Common myeloid progenitor, CD34-positive (primary cell): Measurements from ENCODE around the gene INSYN2B.

Source experiments
- CTCF ChIA-PET: fragments of 350-600 bp; sonication (Branson Sonifier 250); formaldehyde crosslinking; loops from one replicate; lab custom pipeline; 2021; ENCODE audit warnings: antibody characterized with exemption; lab: Charles Lee
- POLR2A ChIA-PET: fragments of 350-600 bp; sonication (Branson Sonifier 250); formaldehyde crosslinking; loops from one replicate; lab custom pipeline; 2021; ENCODE audit warnings: antibody characterized with exemption; lab: Charles Lee
- DNase-seq, 3 donors: peaks; one replicate each; pipeline versions ENCODE4 v3.0.0 to v3.0.0-alpha.2; 2013
- H3K27ac ChIP-seq, 2 experiments: 1 replicate in 1 of 2; 2 replicates in 1 of 2; pipeline ENCODE4 v1.7.0; 2013; ENCODE audit warnings: inconsistent platforms in 2 of 2, low read length in 2 of 2, mild to moderate bottlenecking in 2 of 2, low read depth in 1 of 2, moderate library complexity in 1 of 2; ENCODE audit not compliant: severe bottlenecking in 2 of 2, insufficient read depth in 1 of 2, poor library complexity in 1 of 2
- H3K27me3 ChIP-seq, 5 experiments: replicated peaks in 2 of 5; 1 replicate in 3 of 5; 2 replicates in 2 of 5; pipeline versions ENCODE4 v1.6.1 to v1.7.0; 2013; ENCODE audit warnings: low read length in 4 of 5, mild to moderate bottlenecking in 2 of 5, moderate library complexity in 2 of 5, inconsistent platforms in 1 of 5; ENCODE audit not compliant: insufficient read depth in 5 of 5, control insufficient read depth in 4 of 5
- H3K36me3 ChIP-seq, 4 experiments: 1 replicate in 2 of 4; 2 replicates in 2 of 4; pipeline versions ENCODE4 v1.6.1 to v1.7.0; 2013; ENCODE audit warnings: low read length in 3 of 4, control low read depth in 1 of 4, mild to moderate bottlenecking in 1 of 4; ENCODE audit not compliant: control insufficient read depth in 4 of 4, insufficient read depth in 4 of 4
- H3K4me1 ChIP-seq, 4 experiments: 1 replicate in 3 of 4; 2 replicates in 1 of 4; pipeline versions ENCODE4 v1.6.1 to v1.7.1; 2013; ENCODE audit warnings: low read length in 3 of 4, mild to moderate bottlenecking in 3 of 4, control low read depth in 1 of 4, inconsistent platforms in 1 of 4, moderate library complexity in 1 of 4; ENCODE audit not compliant: control insufficient read depth in 4 of 4, insufficient read depth in 4 of 4; ENCODE audit errors: control extremely low read depth in 1 of 4
- H3K4me3 ChIP-seq, 7 experiments: 1 replicate in 4 of 7; 2 replicates in 3 of 7; pipeline versions ENCODE4 v1.5.1 to v1.7.0; 2013; ENCODE audit warnings: mild to moderate bottlenecking in 7 of 7, low read length in 6 of 7, moderate library complexity in 6 of 7, inconsistent platforms in 2 of 7, low read depth in 2 of 7, control low read depth in 1 of 7; ENCODE audit not compliant: insufficient read depth in 4 of 7, control insufficient read depth in 1 of 7; ENCODE audit errors: extremely low read depth in 1 of 7
- H3K9me3 ChIP-seq, 5 experiments: 1 replicate in 4 of 5; 2 replicates in 1 of 5; pipeline versions ENCODE4 v1.6.1 to v1.7.1; 2013; ENCODE audit warnings: low read length in 4 of 5, mild to moderate bottlenecking in 2 of 5, inconsistent platforms in 1 of 5, low read depth in 1 of 5, moderate library complexity in 1 of 5; ENCODE audit not compliant: control insufficient read depth in 4 of 5, insufficient read depth in 2 of 5; ENCODE audit errors: control extremely low read depth in 1 of 5
- WGBS: methylation state at CpG from one replicate; pipeline ENCODE4 v1.1.5; 2013; ENCODE audit not compliant: insufficient coverage; 5-methylcytosine and 5-hydroxymethylcytosine counted together

The INSYN2B gene

DNA sequence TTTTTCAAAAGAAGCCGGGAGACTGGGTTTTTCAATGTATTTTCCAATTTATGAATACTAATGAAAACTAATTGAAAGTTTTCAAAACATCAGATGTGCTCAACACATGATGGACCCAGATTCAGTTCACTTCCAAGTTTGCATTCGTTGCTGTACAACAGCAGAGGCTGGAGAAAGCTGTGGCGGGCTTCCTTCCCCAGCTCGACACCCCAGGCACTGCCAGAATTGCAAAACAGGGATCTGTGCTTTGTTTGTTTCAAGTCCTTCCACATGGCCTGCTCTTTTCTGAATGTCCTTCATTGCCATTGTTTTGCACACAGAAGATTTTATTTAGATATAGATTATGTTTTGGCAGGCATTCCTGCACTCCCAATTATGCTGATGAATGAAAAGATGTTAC lies 30.3 kb upstream of the INSYN2B start:
- Histone ChIP-seq H3K36me3 (peaks cover 15 to 62% (median 35%) of the 10 kb centered on the region in 4 experiments), H3K27ac (no peak overlapping the region), H3K9me3 (peaks cover 0 to 2% (median 0%) of the 10 kb centered on the region in 5 experiments), H3K4me1 (no peaks in the 10 kb centered on the region), H3K4me3 (no peak overlapping the region), H3K27me3 (no peaks in the 10 kb centered on the region)
- no peak for DNase-seq
- WGBS = 91% methylated on average over 4 of the region's 4 CpGs
- ChIA-PET CTCF (no interaction called here), POLR2A (no interaction called here)

GRCh38 chr5:170008376-170008775 lies 28.1 kb upstream of the INSYN2B start:
- Histone ChIP-seq H3K4me1 (no peaks in the 10 kb centered on the region), H3K4me3 (no peak overlapping the region), H3K36me3 (peaks cover 12 to 64% (median 40%) of the 10 kb centered on the region in 4 experiments), H3K27ac (no peak overlapping the region), H3K9me3 (peaks cover 0 to 5% (median 0%) of the 10 kb centered on the region in 5 experiments), H3K27me3 (no peaks in the 10 kb centered on the region)
- ChIA-PET CTCF (interaction anchor here (1.0 to 1.2 kb wide), 2 partner anchors 23 to 28 kb away, joined by 4 to 6 read pairs; partner anchors contain the start of gene INSYN2B), POLR2A (no interaction called here)
- 100% methylated on average over 4 of the region's 6 CpGs for WGBS
- no peak for DNase-seq

GRCh38 chr5:170006021-170006420 lies 25.7 kb upstream of the INSYN2B start:
- Histone ChIP-seq H3K9me3 (peaks cover 0 to 3% (median 0%) of the 10 kb centered on the region in 5 experiments), H3K4me3 (no peak overlapping the region), H3K27me3 (no peaks in the 10 kb centered on the region), H3K36me3 (peaks cover 11 to 61% (median 36%) of the 10 kb centered on the region in 4 experiments), H3K4me1 (no peaks in the 10 kb centered on the region), H3K27ac (no peak overlapping the region)
- WGBS = 83% methylated on average over 4 of the region's 6 CpGs
- ChIA-PET CTCF (interaction anchor here (1.5 kb wide), 1 partner anchor 23 kb away, joined by 3 read pairs; no protein-coding TSS in a partner anchor), POLR2A (no interaction called here)
- peak in 2 of 3 donors; percentile 24 to 28 for DNase-seq

DNA sequence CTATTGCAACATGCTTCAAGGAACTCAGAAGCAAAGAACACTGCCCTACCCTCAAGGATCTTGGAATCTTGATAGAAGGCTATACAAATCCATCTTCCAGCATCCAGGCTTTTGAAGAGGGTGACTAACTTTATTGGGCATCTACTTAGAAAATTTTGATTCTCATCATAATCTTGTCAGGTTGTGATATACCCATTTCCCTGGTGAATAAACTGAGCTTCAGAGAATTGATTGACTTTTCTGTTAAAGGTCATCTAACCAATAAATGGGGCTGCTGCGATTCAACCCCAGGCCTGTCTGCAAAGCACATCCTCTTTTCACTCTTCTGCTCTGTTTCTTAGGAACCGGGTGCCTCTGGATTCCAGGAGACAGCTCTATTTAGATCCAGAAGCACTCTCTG lies 19.9 kb upstream of the INSYN2B start:
- DNase-seq = no peak
- H3K27me3 ChIP-seq = no peaks in the 10 kb centered on the region
- POLR2A ChIA-PET = no interaction called here
- H3K27ac ChIP-seq = no peak overlapping the region
- H3K36me3 ChIP-seq = peaks cover 13 to 66% (median 48%) of the 10 kb centered on the region in 4 experiments
- CTCF ChIA-PET = no interaction called here
- peaks cover 0 to 6% (median 0%) of the 10 kb centered on the region in 4 experiments for H3K4me1 ChIP-seq
- 87% methylated on average over 2 of the region's 2 CpGs for WGBS
- no peak overlapping the region for H3K4me3 ChIP-seq
- H3K9me3 ChIP-seq = peaks cover 0 to 3% (median 0%) of the 10 kb centered on the region in 5 experiments

- H3K4me3 ChIP-seq = no peak overlapping the region
- no peak for DNase-seq
- ChIA-PET CTCF (interaction anchor here (1.0 to 1.3 kb wide), 3 partner anchors 11 to 102 kb away, joined by 3 read pairs; partner anchors contain the start of gene INSYN2B), POLR2A (no interaction called here)
- WGBS = 100% methylated on average over 3 of the region's 3 CpGs
- H3K9me3 ChIP-seq = peaks cover 0 to 3% (median 0%) of the 10 kb centered on the region in 5 experiments
- no peaks in the 10 kb centered on the region for H3K27me3 ChIP-seq
- peaks cover 13 to 68% (median 51%) of the 10 kb centered on the region in 4 experiments for H3K36me3 ChIP-seq
- H3K27ac ChIP-seq = no peak overlapping the region
- peaks cover 0 to 6% (median 0%) of the 10 kb centered on the region in 4 experiments for H3K4me1 ChIP-seq
Measured at GRCh38 chr5:169999621-170000020, 19.3 kb upstream of the INSYN2B start.

DNA sequence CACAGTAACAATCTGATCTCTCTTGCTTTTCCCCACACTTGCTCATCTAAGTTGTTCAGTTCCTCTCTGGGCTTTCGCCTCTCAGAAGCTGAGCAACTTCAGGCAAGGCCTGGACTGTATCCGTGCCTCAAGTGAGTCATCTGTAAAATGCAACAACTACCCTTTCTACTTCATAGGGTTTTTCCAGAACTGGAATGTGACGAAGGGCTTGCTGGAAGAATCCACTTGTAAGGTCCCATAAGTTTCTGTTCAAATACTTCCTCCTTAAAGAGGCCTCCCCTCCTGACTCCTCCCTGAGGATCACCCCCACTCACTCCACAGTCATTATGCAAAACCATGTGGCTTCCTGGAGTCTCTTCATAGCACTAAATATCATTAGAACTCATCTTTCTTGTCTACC lies 17.5 kb upstream of the INSYN2B start:
- no peak for DNase-seq
- H3K27me3 ChIP-seq = no peaks in the 10 kb centered on the region
- ChIA-PET CTCF (no interaction called here), POLR2A (no interaction called here)
- no peaks in the 10 kb centered on the region for H3K9me3 ChIP-seq
- H3K27ac ChIP-seq = no peak overlapping the region
- H3K4me1 ChIP-seq = peaks cover 0 to 6% (median 0%) of the 10 kb centered on the region in 4 experiments
- H3K4me3 ChIP-seq = no peak overlapping the region
- peaks cover 7 to 70% (median 50%) of the 10 kb centered on the region in 4 experiments for H3K36me3 ChIP-seq
- WGBS = 100% methylated on average over 3 of the region's 3 CpGs

DNA sequence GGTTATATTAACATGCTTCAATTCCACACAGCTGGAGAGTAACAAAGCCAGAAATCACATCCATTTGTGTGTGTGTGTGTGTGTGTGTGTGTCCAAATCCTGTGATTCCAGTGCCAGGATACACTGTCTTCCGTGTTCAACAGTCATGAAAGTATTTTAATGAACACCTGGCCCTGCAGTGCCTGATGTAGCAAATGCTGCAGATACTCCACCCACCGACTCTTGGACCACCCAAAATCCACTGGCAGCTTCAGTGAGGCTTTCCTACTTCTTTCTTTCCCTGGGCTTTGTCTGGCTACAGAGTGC lies 13.1 kb upstream of the INSYN2B start:
- H3K9me3 ChIP-seq = no peaks in the 10 kb centered on the region
- CTCF ChIA-PET = interaction anchor here (0.7 to 2.0 kb wide), 2 partner anchors 9 to 13 kb away, joined by 4 to 8 read pairs; no protein-coding TSS in a partner anchor
- no peak overlapping the region for H3K27ac ChIP-seq
- DNase-seq = no peak
- POLR2A ChIA-PET = no interaction called here
- H3K4me1 ChIP-seq = peaks cover 0 to 6% (median 0%) of the 10 kb centered on the region in 4 experiments
- no peaks in the 10 kb centered on the region for H3K27me3 ChIP-seq
- H3K36me3 ChIP-seq = peaks cover 8 to 67% (median 45%) of the 10 kb centered on the region in 4 experiments
- H3K4me3 ChIP-seq = no peak overlapping the region
- WGBS = 97% methylated on average over 2 of the region's 2 CpGs
